Measurements from ENCODE around the gene CEP192. TPM values are rescaled to one million over a fixed set of nuclear protein-coding genes. Genes with fewer than 3 reads are reported as not detected.

The CEP192 gene
- total and polyA plus RNA-seq, 2 of the 4 experiments (the other 2 are of a cell fraction), result 17.2 to 29.0 TPM

DNA sequence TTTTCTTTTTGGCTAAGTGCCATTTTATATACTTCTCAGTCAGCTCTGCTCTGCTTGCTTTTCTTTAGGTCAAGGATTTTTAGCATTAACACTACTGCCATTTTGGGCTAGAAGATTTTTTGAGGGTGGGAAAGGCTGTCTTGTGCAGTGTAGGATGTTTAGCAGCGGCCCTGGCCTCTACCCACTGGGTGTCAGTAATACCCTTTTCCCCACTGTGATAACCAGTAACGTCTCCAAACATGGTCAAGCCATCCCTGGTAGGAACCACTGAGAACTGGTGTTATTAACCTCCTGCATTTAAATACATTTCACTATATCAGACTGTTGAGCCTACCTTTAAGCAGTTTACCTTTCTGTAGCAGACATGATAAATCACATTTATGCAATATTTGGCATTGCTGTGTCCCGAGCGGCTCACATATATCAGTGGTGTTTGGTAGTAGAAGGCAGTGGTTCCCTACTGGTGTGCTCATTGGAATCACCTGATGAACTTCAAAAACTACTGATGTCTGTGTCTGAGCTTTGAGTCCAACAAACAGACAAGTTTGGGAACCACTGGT lies 70.5 kb downstream of the CEP192 start:
- in situ Hi-C loops (cut with MboI; ENCODE audit: low sequenced_read_pairs) (no loop called here), dilution Hi-C loops (cut with HindIII; ENCODE audit: low sequenced_read_pairs, unreplicated experiment) (no loop called here), intact Hi-C loops (cut with micrococcal nuclease) (no loop called here)
- H2AFZ ChIP-seq (replicated peaks; ENCODE audit: low read length, poor library complexity), result no peak overlapping the region
- no peak overlapping the region for H3K56ac ChIP-seq (ENCODE audit: extremely low read depth, insufficient read depth, low read length)
- no peak overlapping the region for H2BK15ac ChIP-seq (ENCODE audit: low read depth, low read length)
- H3K9ac ChIP-seq (ENCODE audit: low read depth, low read length), result no peak overlapping the region
- no peak overlapping the region for H3K4me3 ChIP-seq (ENCODE audit: insufficient read depth, low read depth, low read length)
- H2AK9ac ChIP-seq (replicated peaks; ENCODE audit: low read depth, low read length, poor library complexity), result no peak overlapping the region
- H3K23ac ChIP-seq (ENCODE audit: low read depth, low read length), result no peak overlapping the region
- WGBS, 2 experiments (ENCODE audit: extremely low coverage in 2 of 2, insufficient read length in 1 of 2), result no CpG with 5 or more reads among the region's 4 CpGs
- H2BK20ac ChIP-seq (ENCODE audit: low read depth, low read length), result no peak overlapping the region
- H2AK5ac ChIP-seq (ENCODE audit: low read depth, low read length), result no peak overlapping the region
- no peak overlapping the region for H3K4ac ChIP-seq (ENCODE audit: low read depth, low read length)
- H3K18ac ChIP-seq (ENCODE audit: low read depth, low read length), result no peak overlapping the region
- no peaks in the 10 kb centered on the region for H4K20me1 ChIP-seq (ENCODE audit: insufficient read depth, low read length)
- POLR2A ChIA-PET (ENCODE audit: unreplicated experiment), result no interaction called here
- H4K91ac ChIP-seq (ENCODE audit: insufficient read depth, low read depth, low read length), result no peak overlapping the region
- BruUV-seq (replicated peaks), result no TSS peak
- H3K9me3 ChIP-seq (ENCODE audit: control insufficient read depth, insufficient read depth, low read length), result no peaks in the 10 kb centered on the region
- H4K8ac ChIP-seq (ENCODE audit: low read depth in 2 of 2, low read length in 2 of 2), result no peak overlapping the region
- H4K5ac ChIP-seq (ENCODE audit: low read depth, low read length), result no peak overlapping the region
- CTCF ChIA-PET, result interaction anchor here (1.2 kb wide), 1 partner anchor 20 kb away, joined by 3 read pairs; no protein-coding TSS in a partner anchor
- no peak overlapping the region for H3K4me2 ChIP-seq (ENCODE audit: low read depth, low read length)
- H3K36me3 ChIP-seq (ENCODE audit: control insufficient read depth, insufficient read depth, low read length), result peaks cover 26% of the 10 kb centered on the region
- DNase-seq (no peak), ATAC-seq (ENCODE audit: low read depth) (no peak)
- no peak overlapping the region for H2BK5ac ChIP-seq (ENCODE audit: low read depth, low read length, poor library complexity, severe bottlenecking)
- H2BK120ac ChIP-seq (ENCODE audit: low read depth, low read length), result no peak overlapping the region
- H3K9me1 ChIP-seq (ENCODE audit: insufficient read depth, low read length), result no peaks in the 10 kb centered on the region
- no peak overlapping the region for H3K14ac ChIP-seq (replicated peaks; ENCODE audit: low read depth, low read length)
- H3K27me3 ChIP-seq (ENCODE audit: control insufficient read depth, insufficient read depth, low read length), result no peaks in the 10 kb centered on the region
- no peaks in the 10 kb centered on the region for H3K4me1 ChIP-seq (ENCODE audit: control insufficient read depth, insufficient read depth, low read length)
- no peak overlapping the region for H3K27ac ChIP-seq (ENCODE audit: insufficient read depth, low read length)
- peaks cover 11 to 30% of the 10 kb centered on the region in 2 experiments; a peak in 3 of 4 replicates for H3K79me1 ChIP-seq (ENCODE audit: low read depth in 1 of 2, low read length in 2 of 2)
- TF ChIP-seq RAD21 (IDR thresholded peaks at IDR 0.05; ENCODE audit: low read length), result no peak
- no peak for TF ChIP-seq MAFK (IDR thresholded peaks at IDR 0.05; ENCODE audit: low read depth, low read length)
- TF ChIP-seq MAZ (IDR thresholded peaks at IDR 0.05; ENCODE audit: borderline replicate concordance, low read depth, low read length), result no peak
- TF ChIP-seq CHD1 (IDR thresholded peaks at IDR 0.05; ENCODE audit: low read depth, low read length), result no peak
- TF ChIP-seq USF2 (IDR thresholded peaks at IDR 0.05; ENCODE audit: low read depth, low read length), result no peak
- TF ChIP-seq MXI1 (IDR thresholded peaks at IDR 0.05; ENCODE audit: borderline replicate concordance, low read depth, low read length), result no peak
- no peak for TF ChIP-seq RFX5 (IDR thresholded peaks at IDR 0.05; ENCODE audit: low read depth, low read length)
- no peak for TF ChIP-seq POLR2A (IDR thresholded peaks at IDR 0.05; ENCODE audit: low read depth, low read length)
- TF ChIP-seq FOS (IDR thresholded peaks at IDR 0.05; ENCODE audit: low read depth, low read length), result no peak
- TF ChIP-seq CEBPB (IDR thresholded peaks at IDR 0.05; ENCODE audit: low read depth, low read length), result no peak
- TF ChIP-seq BHLHE40 (IDR thresholded peaks at IDR 0.05; ENCODE audit: low read depth, low read length), result no peak
- no peak for TF ChIP-seq CTCF (conservative IDR thresholded peaks at IDR 0.05; ENCODE audit: low read depth, low read length)
- no peak for TF ChIP-seq RCOR1 (IDR thresholded peaks at IDR 0.05; ENCODE audit: insufficient replicate concordance, low read length)
- TF ChIP-seq SMC3 (IDR thresholded peaks at IDR 0.05; ENCODE audit: low read depth, low read length), result no peak
- TF ChIP-seq NFE2L2 (IDR thresholded peaks at IDR 0.05; ENCODE audit: low read depth, low read length), result no peak
- TF ChIP-seq, protein P1, sequence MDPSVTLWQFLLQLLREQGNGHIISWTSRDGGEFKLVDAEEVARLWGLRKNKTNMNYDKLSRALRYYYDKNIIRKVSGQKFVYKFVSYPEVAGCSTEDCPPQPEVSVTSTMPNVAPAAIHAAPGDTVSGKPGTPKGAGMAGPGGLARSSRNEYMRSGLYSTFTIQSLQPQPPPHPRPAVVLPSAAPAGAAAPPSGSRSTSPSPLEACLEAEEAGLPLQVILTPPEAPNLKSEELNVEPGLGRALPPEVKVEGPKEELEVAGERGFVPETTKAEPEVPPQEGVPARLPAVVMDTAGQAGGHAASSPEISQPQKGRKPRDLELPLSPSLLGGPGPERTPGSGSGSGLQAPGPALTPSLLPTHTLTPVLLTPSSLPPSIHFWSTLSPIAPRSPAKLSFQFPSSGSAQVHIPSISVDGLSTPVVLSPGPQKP (IDR thresholded peaks at IDR 0.05; ENCODE audit: borderline replicate concordance, low read depth, low read length), result no peak

Data from IMR-90 (cell line).